ENCODE results near the gene C2orf92.
A peak's percentile ranks its signal among the peaks of the same experiment; 100 is the strongest.

Gene C2orf92

DNA sequence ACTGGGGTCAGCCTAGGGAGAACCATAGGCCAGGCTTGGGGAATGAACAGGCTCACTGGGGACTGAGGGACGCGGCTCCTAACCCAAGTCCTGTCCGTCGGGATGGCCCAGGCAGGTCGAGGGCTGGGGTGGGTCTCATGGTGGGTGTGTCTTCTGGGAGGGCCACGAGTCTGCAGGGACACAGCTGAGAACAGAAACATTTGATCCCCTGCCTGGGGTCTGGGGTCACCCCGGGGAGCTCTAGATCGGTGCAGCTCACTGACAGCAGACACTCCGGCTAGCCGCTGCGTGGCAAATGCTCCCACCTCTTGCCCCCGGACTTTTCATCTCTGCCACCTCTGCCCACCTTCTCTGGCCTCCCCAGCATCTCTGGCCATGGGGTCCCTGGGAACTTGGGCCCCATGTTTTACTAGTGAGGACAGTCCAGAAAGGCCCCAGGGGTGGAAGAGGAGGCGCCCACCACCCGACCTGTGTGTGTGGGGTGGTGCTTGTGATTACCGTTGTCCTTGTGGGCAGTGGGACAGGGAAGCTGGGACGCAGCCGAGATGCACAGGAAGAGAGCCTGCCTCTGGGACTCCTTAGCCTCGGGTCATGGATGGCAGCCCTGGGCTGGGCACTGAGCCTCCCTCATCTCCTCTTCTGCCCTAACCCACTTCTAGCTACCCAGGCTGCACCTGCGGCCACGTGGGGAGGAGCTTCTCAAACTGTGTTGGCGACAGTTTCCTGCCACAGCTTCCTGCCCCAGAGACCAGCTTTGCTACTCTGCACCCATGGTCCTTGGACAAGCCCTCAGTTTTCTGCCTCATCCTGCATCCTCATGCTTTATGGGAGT is 48.8 kb downstream of the C2orf92 start:
- TF ChIP-seq, protein P1, sequence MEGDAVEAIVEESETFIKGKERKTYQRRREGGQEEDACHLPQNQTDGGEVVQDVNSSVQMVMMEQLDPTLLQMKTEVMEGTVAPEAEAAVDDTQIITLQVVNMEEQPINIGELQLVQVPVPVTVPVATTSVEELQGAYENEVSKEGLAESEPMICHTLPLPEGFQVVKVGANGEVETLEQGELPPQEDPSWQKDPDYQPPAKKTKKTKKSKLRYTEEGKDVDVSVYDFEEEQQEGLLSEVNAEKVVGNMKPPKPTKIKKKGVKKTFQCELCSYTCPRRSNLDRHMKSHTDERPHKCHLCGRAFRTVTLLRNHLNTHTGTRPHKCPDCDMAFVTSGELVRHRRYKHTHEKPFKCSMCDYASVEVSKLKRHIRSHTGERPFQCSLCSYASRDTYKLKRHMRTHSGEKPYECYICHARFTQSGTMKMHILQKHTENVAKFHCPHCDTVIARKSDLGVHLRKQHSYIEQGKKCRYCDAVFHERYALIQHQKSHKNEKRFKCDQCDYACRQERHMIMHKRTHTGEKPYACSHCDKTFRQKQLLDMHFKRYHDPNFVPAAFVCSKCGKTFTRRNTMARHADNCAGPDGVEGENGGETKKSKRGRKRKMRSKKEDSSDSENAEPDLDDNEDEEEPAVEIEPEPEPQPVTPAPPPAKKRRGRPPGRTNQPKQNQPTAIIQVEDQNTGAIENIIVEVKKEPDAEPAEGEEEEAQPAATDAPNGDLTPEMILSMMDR (IDR thresholded peaks at IDR 0.05; ENCODE audit: borderline replicate concordance, control extremely low read depth, extremely low read depth, insufficient read depth, missing control alignments), result no peak
- in situ Hi-C loops (cut with MboI; ENCODE audit: low sequenced_read_pairs, unreplicated experiment), result no loop called here
- peak; percentile 77 for DNase-seq (ENCODE audit: low spot score)

DNA sequence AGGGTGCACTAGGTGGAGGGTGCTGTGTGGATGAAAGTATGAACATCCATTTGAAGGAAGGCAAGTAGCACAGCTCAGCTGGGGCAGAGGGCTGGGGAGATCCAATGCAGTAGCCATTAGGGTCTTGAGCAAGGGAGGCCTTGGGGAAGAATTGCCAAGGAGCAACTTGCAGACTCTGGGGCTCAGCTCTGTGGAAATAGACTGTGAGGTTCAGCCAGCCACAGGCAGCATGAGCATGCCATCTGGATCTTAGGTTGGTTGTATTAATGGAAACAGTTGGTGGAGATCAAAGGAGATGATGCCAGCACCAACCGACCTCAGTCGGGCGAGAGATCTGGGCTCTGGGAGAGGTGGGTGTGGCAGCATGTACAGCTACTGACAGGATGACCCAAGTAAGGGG is 49.4 kb downstream of the C2orf92 start:
- in situ Hi-C loops (cut with MboI; ENCODE audit: low sequenced_read_pairs, unreplicated experiment), result no loop called here
- TF ChIP-seq, protein P1 (IDR thresholded peaks at IDR 0.05; ENCODE audit: borderline replicate concordance, control extremely low read depth, extremely low read depth, insufficient read depth, missing control alignments), result no peak
- DNase-seq (ENCODE audit: low spot score), result no peak

DNA sequence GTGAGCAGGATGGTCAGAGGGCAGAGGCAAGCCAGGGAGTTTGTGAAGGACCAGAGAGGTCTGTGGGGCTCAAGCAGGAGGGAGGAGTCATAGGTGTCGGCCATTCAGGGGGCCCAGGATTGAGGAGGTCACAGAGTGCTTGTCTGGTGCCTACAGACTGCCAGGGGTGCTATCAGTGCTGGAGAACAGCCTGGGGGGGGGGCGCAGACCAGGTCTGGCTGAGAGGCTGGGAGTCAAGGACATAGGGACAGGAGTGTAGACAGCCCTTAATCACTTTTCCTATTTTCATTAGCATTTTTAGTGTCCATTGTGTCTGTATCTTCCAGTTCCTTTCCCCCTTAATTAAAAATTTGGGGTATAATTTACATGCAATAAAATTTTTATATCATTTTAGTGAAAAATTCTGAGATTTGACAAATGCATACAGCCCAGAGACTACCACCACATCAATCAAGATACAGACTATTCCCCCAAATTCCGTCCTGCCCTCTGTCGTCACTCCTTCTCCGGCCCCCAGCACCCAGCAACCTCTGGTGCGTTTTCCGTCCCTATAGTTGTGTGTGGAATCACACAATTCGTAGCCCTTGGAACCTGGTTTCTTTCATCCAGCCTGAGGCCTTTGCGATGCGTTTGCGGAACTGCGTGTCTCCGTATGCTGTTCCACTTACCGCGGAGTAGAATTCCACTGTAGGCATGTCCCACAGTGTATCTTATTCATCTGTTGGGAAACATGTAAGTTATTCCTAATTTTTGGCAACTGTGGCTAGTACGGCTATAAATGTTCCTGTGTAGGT is 50.0 kb downstream of the C2orf92 start:
- TF ChIP-seq, protein P1 (IDR thresholded peaks at IDR 0.05; ENCODE audit: borderline replicate concordance, control extremely low read depth, extremely low read depth, insufficient read depth, missing control alignments), result no peak
- in situ Hi-C loops (cut with MboI; ENCODE audit: low sequenced_read_pairs, unreplicated experiment), result no loop called here
- no peak for DNase-seq (ENCODE audit: low spot score)

DNA sequence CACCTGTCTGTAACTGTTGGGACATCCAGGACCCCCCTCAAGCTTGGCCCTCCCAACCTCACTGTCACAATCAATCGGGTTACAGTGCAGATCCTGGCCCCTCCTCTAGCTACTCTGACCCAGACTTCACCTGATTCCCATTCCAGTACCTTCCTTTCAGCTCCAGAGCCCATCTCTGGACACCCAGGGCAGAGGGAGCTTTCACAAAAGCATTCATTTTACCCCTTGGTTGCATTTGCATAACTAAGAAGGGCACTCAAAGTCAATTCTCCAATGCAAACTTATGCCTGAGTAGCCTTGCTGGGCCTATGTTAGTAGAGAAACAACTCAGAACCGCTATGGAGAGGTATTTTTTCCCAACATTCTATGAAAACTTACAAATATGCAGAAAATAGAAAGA is 51.2 kb downstream of the C2orf92 start:
- TF ChIP-seq, protein P1 (IDR thresholded peaks at IDR 0.05; ENCODE audit: borderline replicate concordance, control extremely low read depth, extremely low read depth, insufficient read depth, missing control alignments), result no peak
- DNase-seq (ENCODE audit: low spot score), result no peak
- in situ Hi-C loops (cut with MboI; ENCODE audit: low sequenced_read_pairs, unreplicated experiment), result no loop called here

DNA sequence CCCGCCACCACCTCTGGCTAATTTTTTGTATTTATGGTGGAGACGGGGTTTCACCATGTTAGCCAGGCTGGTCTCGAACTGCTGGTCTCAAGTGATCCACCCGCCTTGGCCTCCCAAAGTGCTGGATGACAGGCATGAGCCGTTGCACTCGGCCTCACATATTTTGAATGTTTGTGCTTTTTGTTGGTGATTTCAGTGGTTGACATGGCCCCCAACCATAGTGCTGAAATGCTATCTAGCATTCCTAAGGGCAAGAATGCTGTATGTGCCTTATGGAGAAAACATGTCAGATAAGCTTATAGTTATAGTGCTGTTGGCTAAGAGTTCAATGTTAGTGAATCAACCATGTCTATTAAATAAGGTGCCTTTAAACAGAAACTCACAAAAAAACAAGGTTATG is 52.7 kb downstream of the C2orf92 start:
- in situ Hi-C loops (cut with MboI; ENCODE audit: low sequenced_read_pairs, unreplicated experiment), result no loop called here
- TF ChIP-seq, protein P1 (IDR thresholded peaks at IDR 0.05; ENCODE audit: borderline replicate concordance, control extremely low read depth, extremely low read depth, insufficient read depth, missing control alignments), result no peak
- DNase-seq (ENCODE audit: low spot score), result no peak

DNA sequence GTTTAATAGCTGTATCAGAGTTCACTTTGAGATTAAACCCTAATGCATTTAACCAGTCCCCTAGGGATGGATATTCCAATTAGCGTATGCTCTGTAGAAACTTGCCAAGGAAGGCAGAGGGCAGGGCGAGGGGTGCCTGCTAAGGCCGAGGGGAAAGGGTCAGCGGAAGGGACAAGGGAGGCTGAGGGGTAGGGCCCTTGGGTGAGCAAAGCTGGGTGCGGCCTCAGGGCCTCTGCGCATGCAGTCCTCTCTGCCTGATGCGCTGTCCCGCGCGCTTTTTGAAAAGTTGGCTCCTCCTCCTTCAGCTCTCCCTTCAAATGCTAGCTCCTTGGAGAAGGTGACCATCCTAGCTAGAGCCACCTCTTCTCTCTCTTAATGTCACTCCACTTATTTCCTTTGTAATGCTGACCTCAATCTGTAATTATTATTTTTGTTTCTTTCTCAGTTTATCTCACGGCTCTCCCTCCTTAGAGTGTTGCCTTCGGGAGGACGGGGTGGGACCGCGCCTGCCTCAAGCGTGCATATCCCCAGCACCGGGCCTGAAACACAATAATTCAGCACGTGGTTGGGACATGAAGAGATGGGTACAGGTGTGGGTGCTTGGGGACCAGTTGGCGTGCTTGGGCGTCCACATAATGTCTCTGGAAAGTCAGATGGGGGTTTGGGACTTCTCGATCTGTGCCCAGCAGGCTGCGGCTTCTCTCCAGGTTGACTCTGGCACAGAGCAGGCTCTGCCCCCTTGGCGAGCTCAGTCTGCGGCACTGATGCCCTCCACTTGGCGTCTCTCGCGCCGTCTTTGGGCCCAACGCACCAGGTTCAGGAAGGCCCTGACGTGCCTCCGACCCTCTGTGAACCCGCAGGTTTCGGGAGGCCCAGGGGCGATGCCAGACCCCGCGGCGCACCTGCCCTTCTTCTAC is 53.9 kb downstream of the C2orf92 start:
- DNase-seq (ENCODE audit: low spot score), result no peak
- in situ Hi-C loops (cut with MboI; ENCODE audit: low sequenced_read_pairs, unreplicated experiment), result no loop called here
- TF ChIP-seq, protein P1 (IDR thresholded peaks at IDR 0.05; ENCODE audit: borderline replicate concordance, control extremely low read depth, extremely low read depth, insufficient read depth, missing control alignments), result no peak
